ENCODE data around the gene HNRNPK.
"Not testable (repeated sequence)": the region's sequence is repeated elsewhere in the genome, so short reads cannot be mapped to it uniquely, and the experiment has no call there.

HNRNPK gene

DNA sequence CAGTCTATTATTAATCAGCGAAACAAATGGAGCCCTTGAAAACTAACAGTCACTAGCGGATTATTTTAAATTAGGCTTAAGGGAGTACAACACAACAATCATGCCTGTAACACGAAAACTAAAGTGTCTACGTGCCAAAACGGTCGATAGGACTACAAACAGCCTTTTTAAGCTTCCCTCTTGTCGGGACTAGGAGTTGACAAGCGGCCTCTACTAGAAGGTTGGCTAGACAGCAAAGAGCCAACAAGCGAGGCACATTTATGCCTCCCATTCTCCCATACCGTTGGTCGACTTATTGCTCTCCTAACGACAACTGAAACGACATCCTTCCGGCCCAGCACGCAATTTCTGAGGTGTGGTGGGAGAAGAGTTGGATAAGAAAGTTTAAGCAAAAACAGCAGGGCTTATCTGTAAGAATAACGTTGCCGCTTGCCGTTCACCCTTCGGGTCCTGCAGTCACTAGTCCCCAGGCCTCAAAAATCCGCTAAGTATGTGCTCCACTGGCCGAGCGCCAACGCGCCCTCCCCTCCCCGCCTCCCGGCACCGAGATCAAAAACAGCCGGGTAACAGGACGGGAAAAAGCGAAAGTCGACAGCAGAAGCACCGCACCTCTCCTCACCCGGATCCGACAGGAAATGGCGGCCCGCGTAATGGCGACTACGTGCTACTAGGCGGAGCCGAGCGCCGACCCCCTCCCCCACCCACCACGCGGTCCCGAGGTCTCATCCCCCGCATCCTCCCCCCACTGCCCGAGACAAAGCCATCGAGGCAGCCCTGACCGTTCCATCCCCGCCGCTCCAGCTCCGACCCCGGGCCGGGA lies 813 bp downstream of the HNRNPK start:
- in situ Hi-C loops (cut with MboI; ENCODE audit: low sequenced_read_pairs), result no loop called here

DNA sequence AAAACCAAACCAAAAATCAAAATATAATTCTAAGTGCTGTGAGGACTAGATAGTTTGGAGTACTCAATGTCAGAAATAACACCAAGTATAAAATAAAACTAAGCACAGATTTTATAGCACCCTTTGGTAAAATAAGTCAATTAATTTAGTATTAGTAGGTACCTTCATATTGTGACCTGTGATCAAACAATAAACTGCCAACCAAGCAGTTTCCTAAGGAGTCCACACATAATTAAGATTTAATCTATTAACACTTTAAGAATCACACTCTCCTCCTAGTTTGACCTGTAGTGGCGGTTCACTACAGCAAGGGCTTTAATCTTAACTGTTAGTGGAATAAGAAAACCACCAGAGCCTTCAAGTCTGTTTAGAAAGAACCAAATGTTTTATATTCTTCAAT lies 2.8 kb downstream of the HNRNPK start:
- in situ Hi-C loops (cut with MboI; ENCODE audit: low sequenced_read_pairs), result no loop called here

DNA sequence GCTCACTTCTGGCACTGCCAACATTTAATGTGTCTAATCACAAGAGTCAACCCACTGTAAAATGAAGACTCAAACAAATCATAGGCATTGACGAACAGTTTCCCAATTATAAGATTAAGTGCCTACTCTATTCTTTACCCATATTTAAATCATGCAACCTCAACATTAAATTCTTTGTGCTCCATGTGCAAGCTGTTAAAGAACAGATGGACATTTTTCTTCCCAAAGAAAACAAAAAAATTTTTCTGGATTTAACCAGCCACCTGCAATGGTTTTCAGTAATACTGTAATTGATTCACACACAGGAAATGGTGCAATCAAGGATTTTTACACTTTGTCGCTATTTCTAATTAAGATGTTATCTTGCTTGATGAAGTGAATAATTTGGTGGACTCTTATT lies 3.6 kb downstream of the HNRNPK start:
- in situ Hi-C loops (cut with MboI; ENCODE audit: low sequenced_read_pairs), result no loop called here

DNA sequence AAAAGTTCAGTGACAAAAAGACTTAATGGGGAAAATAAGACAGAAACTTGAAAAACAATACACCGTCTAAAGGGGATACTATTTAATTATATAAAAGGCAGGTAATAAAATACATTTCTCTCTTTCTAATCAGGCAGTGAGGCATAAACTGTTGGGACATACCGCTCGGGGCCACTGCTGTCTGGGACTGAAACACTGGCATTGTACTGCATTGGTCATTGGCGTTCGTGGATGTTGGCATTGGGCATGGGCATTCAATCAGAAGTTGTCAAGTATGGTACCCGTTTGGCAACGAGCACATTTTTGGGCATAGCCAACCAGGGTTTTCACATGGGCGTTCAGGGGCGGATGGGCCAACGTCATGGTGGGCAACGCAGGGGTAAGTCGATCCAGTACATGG lies 4.7 kb downstream of the HNRNPK start:
- in situ Hi-C loops (cut with MboI; ENCODE audit: low sequenced_read_pairs), result no loop called here

DNA sequence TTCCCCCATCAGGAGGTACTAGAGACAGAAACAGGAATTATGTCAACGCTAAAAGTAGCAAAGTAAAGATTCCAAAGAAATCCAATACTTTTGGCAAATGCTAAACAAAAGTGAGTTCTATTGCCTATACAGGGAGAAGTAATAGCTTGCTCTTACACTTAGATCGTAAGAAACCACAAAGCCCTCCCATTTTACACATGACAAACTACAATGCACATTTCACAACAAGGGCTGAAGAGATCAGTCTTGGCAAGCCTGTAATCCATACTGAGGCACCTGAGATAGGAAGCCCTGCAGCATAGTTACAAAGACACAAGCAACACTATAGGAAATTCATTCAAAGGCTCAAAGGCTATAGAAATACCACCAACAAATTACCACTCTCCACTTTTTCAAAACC lies 7.7 kb downstream of the HNRNPK start:
- in situ Hi-C loops (cut with MboI; ENCODE audit: low sequenced_read_pairs), result no loop called here

DNA sequence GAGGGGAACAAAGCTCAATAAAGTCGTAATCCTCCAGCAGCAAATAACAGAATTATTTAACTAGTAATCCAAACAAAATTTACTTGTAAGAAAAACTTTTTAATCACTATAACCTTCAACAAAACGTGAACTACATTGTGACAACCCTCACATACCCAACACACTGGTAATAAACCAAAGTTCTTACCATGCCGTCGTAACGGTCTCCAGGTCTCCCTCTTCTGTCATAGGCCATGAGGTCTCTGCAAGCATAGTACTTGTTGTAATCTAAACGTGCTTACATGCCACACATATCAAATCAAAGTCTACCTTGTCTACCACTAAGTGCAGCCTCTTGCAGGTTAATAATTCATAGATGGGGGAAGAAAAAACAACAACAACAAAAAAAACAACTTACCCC lies 8.5 kb downstream of the HNRNPK start:
- in situ Hi-C loops (cut with MboI; ENCODE audit: low sequenced_read_pairs), result no loop called here

DNA sequence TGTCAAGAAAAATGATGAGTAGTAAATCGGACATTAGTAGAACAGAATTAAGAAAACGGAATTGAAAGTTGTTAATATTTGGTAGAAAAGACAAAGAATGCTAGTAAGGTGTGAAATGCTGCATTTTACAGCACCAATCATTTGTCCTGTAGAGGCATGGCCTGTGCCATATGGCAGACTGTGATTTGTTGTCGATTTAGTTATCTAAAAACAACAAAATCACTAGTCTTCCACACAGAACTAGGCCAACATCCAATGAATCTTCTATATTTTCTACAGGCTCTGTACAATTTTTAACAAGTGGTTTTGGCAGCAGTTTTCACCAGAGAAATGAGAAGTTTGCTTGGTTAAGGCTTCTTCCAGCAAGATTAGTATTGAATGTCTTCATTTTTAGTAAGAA lies 10.4 kb downstream of the HNRNPK start:
- in situ Hi-C loops (cut with MboI; ENCODE audit: low sequenced_read_pairs), result no loop called here

DNA sequence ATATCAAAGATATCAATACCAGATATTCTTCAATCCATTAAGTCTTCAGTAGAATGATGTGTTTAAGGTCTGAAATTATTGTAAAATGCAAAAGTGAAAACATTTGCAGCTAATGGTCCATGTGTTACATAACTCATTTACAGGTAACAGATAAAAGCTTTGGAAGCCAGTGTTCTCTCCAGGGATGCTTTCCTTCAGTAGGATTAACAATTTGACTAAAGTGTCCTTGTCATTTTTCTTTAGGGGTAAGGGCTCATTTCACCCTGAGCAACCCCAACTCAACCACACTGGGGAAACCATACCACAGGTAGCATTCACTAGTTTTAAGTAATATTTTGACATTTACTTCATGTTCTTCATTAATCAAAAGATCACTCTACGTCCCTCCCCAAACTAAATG lies 12.9 kb downstream of the HNRNPK start:
- in situ Hi-C loops (cut with MboI; ENCODE audit: low sequenced_read_pairs), result no loop called here

DNA sequence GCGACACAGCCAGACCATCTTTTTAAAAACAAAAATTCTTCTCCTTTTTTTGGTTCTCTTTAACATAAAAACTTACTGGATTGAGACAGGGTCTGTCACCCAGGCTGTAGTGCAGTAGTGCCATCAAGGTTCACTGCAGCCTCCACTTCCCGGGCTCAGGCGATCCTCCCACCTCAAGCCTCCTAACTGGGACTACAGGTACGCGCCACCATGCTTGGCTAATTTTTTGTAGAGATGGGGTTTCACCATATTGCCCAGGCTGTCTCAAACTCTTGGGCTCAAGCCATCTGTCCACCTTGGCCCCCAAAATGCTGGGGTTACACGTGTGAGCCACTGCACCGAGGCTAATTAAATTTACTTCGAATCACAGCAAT lies 13.8 kb downstream of the HNRNPK start:
- in situ Hi-C loops (cut with MboI; ENCODE audit: low sequenced_read_pairs), result no loop called here

DNA sequence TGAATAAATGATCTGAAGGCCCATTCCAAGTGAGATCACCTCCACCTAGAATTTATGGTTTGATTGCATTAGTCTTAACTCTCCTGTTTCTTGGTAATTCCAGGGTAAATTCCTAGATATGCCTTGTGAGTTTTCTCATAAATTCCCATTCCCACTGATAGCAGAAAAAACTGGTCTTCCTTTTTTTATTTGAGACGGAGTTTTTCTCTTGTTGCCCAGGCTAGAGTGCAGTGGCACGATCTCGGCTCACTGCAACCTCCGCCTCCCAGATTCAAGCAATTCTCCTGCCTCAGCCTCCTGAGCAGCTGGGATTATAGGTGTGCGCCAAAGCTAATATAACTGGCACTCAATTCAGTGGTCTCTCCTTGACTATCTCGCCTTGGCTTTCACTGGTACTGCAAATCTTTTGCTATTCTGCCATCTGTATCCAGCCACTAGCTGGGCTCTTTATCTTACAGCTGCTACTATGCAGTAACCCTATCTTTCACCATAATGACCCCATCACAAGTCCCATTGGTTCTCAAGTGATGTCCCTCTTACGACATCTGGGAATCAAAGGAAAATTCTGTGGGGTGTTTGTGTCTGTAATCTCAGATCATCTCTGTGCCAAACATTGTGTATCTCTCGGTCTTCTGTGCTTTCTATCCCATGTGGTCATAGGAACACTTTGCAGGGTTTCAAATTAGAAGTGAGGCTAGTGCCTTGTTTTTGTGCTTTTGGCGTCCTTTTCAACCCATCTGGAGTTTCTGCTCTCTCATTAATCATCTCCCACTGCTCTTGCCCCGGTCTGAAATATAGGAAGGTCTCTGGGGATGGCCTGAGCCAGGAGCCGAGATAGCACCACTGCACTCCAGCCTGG lies 14.4 kb downstream of the HNRNPK start:
- in situ Hi-C loops (cut with MboI; ENCODE audit: low sequenced_read_pairs), result no loop called here

DNA sequence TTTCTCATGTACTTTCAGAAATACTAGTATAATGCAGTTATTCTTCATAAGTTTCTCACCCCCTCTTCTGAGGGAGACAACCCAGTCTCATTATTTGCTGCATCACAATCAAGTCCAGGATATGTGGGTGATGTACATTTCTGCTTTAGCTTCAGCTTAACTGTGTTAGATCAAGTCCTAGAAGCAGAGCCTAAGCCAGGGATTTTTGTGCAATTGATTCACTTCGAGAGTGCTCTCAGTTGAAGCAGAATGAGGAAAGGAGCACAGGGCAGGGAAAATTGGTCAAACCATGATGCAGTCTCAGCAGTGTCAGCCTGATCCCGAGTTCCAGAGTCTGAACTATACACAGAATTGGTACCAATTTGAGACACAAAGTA lies 15.1 kb downstream of the HNRNPK start:
- in situ Hi-C loops (cut with MboI; ENCODE audit: low sequenced_read_pairs), result no loop called here

DNA sequence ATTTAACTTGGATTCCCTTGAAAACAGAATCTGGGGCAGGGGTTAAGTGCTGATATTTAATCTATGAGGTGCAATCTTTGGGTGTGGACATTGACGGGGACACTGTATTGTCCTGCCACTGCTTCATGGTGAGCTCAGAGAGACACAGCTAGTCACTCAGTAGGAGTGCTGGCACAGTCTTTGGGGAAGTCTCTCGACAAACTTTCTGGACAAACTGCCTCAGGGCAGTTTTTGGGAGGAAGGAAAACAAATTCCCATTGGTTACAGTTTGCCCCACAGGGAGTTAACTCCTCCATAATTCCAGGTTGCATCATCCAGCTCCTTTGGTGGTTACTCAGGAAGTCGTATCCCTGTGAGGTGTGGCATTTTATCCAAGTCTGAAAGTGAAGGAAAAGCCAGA lies 17.9 kb downstream of the HNRNPK start:
- in situ Hi-C loops (cut with MboI; ENCODE audit: low sequenced_read_pairs), result no loop called here

DNA sequence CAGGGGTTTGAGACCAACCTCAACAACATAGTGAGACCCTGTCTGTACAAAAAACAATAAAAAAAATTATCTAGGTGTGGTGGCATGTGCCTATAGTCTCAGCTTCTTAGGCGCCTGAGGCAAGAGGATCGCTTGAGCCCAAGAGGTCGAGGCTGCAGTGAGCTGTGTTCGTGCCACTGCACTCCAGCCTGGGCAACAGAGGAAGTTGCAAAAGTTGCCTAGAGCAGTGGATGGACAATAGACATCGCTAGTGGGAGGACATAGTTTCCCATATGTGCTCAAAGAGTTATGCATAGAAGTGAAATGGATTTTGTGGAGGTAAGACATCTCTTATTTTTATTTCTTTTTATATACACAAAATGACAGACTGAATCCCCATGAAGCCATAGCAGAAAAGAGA lies 19.0 kb downstream of the HNRNPK start:
- in situ Hi-C loops (cut with MboI; ENCODE audit: low sequenced_read_pairs), result no loop called here

DNA sequence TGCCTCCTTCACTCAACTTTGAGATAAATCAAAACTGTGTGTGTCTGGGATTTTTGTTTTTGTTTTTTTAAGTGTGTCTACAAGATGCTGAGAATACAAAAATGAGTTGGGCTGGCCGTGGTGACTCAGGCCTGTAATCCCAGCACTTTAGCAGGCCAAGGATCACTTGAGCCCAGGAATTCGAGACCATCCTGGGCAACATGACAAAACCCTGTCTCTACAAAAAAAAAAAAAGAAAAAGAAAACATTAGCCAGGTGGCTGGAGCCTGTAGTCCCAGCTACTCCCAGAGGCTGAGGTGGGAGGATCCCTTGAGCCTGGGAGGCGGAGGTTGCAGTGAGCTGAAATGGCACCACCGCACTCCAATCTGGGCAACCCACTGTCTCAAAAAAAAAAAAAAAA lies 21.0 kb downstream of the HNRNPK start:
- in situ Hi-C loops (cut with MboI; ENCODE audit: low sequenced_read_pairs), result no loop called here

DNA sequence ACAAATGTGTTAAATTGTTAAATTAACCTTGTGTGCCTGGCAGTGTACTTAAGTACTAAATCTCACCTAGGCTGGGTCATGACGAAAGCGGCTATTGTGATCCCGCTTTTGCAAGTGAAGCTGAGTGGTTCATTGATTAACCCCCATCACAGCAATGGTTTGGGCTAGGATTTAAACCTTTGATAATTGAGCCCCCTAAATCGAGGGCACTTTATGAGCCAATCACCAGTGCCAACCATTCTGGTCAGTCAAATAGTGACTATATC lies 22.8 kb downstream of the HNRNPK start:
- in situ Hi-C loops (cut with MboI; ENCODE audit: low sequenced_read_pairs), result no loop called here

DNA sequence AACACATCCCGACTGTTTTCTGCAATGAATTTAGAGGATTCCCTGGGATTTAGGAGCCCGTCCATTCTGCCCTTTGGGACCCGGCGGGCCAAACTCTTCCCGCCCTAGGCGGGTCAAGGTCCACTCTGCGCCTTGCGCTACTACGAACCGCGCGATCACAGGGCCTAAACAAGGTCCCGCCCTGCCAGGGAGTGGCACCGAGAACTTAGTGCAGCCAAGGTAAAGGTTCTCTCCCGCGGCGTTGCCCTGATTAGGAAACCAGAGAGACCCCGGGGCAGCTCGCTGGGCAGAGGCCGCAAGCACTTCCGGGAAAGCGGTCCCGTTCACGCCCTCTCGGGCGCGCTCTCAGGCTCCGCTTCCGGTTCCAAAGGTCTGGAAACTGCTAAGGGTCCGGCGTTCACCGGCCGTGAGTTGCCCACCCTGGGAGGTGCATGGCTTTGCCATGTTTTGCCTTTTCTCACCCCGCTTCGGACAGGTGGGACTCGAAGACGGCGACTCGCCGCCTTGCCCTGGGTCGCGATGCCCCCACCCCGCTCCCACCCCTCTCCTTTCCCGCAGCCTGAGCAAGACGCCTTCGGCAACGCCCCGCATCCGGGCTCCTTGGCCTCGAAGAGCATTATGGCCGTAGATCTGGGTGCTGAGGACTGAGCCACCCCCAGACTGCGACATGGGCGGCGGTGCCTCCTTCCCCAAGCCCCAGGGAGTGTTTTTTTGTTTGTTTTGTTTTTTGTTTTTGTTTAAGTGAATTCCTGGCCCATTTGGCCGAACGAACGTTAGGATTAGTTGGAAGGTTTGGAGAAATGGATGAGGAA lies 23.4 kb downstream of the HNRNPK start:
- in situ Hi-C loops (cut with MboI; ENCODE audit: low sequenced_read_pairs), result no loop called here

DNA sequence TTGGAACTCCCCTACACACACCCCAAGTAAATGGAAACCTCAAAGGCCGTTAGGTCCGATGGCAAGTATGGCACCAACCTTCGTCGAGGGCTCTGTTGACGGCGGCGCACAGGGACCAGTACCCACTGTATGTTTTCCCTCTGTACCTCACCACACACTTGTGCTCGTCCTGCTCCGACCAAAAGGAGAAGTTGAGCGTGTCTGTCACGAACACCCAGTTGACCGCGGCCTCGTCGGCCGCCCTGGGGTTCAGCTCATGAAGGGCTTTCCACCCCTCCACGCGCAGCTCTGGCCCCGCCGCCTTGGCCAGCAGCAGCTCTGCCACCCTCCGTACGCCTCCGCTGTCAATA lies 24.0 kb downstream of the HNRNPK start:
- in situ Hi-C loops (cut with MboI; ENCODE audit: low sequenced_read_pairs), result no loop called here

DNA sequence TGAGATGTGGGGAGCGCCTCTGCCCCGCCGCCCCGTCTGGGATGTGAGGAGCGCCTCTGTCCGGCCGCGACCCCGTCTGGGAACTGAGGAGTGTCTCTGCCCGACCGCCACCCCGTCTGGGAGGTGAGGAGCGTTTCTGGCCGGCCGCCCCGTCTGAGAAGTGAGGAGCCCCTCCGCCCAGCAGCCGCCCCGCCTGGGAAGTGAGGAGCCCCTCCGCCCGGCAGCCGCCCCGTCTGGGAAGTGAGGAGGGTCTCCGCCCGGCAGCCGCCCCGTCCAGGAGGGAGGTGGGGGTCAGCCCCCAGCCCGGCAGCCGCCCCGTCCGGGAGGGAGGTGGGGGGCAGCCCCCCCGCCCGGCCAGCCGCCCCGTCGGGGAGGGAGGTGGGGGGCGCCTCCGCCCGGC lies 31.9 kb downstream of the HNRNPK start:
- in situ Hi-C loops (cut with MboI; ENCODE audit: low sequenced_read_pairs), result not testable (repeated sequence)

DNA sequence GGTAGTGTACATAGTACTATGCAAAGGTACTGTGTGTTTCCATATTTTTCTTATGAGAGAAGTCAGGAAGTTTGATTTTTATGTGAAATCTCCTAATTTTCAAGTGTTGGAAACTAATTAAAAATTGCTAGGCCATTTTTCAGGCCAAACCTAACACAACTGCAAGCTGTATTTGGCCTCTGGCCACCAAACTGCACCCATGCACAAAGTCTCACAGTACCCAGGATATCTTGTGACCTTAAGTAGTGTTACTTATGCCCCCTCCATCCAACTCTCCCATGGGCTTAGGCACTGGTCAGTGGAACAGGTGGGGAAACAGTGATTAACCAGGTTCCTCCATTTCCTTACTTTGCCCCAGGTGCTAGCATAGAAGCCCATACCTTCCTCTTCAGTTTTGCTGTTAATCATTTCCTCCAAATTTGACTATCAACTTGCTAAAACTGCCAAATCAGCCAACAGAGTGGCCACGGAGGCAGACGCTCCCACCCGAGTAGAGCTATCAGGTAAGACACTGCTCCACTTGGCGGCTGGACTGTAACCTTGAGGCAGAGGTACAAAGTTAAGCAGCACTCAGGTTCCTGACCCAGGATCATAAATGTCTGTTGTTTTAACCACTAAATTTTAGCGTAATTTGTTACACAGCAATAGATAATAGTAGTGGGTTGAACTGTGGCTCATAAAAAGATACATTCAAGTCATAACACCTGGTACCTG lies 39.3 kb downstream of the HNRNPK start:
- in situ Hi-C loops (cut with MboI; ENCODE audit: low sequenced_read_pairs), result no loop called here

DNA sequence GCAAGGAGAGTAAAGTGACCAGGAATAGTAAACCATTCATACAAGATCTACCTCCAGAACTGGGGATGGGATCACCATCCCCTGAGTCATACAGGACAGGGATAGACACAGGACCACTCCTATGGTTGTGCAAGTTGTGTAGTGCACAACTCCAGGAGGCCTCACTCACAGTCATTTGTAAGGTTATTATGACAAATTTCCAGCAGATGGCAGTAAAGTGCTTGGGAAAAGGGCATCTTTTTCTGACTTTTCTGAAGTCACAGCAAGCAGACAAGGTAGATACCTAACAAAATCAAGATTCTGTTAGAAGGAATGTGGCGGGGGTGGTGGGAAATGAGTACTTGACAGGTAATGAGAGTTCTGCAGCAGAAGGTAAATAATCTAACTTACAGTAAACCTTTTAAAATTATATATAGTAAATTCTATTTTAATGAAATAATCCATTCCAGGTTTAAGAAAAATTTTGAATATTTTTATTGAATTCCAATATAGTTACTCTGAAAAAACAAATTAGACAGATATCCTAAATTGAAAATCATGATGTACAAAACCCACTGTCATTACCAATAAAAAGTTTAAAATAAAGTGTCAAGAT lies 42.1 kb downstream of the HNRNPK start:
- in situ Hi-C loops (cut with MboI; ENCODE audit: low sequenced_read_pairs), result loop anchor here (10.0 kb wide), 1 partner anchor 317 kb away; no protein-coding TSS in a partner anchor

DNA sequence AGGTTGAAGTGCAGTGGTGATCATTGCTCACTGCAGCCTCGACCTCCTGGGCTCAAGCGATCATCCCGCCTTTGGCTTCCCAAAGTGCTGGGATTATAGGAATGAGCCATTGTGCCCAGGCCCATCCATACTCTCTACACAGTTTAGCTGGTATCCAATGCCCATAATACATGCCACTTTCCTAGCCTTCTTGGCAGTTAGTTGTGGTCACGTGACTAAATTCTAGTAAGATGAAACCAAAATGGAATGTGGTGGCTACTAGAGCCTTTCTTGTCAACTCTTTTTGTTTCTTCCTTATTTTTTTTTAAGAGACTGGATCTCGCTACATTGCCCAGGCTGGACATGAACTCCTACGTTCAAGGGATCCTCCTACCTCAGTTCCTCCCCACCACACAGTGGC lies 43.5 kb downstream of the HNRNPK start:
- in situ Hi-C loops (cut with MboI; ENCODE audit: low sequenced_read_pairs), result loop anchor here (10.0 kb wide), 1 partner anchor 318 kb away; no protein-coding TSS in a partner anchor
